Cerebellar nuclear complex (tissue), 1 donor: ENCODE measurements around the gene SNX5.

Experiments used
- DNase-seq, 2 experiments: peaks; one replicate each; lab custom pipeline; 2025; lab: John Stamatoyannopoulos, UW

SNX5 gene

DNA sequence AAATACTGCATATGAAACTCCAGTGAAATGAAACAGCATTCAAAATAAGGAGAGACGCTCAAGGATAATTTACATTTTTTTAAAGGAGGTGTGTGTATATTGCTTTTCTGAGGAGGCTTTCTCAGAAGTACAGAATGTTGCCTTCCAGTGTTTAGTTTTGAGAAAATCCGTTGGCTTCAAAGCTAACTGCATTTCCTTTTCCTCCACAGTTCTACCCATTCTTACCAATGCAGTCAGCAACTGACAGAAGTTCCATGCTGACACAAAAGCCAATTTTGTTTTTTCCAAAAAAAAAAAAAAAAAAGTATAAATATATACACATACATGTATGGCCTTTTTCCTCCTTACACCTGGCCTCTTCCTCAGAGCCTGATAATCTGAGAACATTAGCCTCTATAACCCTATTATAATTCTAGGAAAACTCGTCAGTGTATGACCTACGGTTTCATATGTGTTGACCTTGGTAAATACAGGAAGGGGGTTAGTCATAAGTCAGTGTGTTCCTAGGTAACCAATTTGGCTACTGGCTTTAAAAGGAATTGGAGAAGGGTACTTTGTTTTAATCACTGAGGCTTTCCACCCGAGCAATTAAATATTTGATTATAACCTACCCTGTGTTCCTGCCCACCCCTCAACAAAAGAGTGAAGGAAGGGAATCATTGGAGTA lies 24.4 kb upstream of the SNX5 start:
- no peak for DNase-seq

DNA sequence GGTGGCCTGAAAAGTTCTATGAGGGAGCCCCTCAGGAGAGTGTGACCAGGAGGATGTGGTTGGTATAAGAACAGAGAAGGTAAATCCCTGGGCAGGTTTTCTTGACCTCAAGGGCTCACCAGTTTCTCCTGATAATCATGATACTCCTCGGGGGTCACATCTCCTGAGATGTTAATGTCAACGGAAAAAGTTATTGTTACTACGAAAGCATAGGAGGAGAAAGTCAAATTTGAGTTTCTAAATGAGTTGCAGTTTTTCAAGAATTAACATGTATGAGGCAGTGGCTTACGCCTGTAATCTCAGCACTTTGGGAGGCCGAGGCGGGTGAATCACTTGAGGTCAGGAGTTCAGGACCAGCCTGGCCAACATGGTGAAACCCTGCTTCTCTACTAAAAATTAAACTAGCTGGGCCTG lies 23.6 kb upstream of the SNX5 start:
- no peak for DNase-seq

DNA sequence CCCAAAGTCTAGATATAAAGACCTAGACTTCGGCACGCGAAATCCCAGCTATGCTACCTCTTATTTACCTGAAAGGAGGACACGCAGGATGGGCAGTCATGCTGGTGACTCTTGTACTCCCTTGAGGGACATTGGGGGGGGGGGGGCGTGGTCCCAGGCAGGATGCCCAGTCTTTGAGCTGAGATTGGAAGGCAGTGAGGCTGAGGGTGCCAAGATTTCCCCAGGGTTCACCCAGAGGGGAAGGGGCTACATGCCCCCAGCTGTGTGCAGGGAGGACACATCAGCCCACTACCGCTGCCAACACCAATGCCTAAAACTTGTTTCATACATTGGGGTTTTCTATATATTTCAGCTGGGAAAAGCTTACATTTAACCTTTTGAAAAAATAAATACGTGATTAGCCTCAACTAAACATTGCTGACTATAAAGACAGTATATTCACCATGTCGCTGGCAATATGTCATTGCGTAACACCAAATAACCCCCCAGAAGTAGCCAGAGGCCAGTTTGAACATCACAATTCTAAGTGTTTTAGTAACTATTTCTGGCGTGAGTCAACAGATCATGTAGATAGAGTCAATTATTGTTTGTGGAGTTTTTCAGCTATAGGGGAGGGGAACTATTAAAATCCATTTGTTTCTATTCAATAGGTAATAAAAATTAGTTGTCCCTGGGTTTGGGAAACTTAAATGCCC lies 21.8 kb upstream of the SNX5 start:
- no peak for DNase-seq

DNA sequence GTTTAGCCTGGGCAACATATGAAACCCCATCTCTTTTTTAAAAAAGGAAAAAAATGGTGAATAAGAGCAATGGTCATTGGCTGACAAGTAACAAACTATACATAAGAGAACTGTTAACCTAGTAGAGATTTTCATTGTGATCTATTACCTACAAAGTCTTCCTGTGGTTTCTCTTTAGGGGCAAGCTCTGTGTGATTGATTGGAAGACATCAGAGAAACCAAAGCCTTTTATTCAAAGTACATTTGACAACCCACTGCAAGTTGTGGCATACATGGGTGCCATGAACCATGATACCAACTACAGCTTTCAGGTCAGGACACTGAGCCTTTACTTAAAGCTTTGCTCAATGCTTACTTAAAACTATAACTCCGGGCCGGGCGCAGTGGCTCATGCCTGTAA lies 19.4 kb upstream of the SNX5 start:
- no peak for DNase-seq

DNA sequence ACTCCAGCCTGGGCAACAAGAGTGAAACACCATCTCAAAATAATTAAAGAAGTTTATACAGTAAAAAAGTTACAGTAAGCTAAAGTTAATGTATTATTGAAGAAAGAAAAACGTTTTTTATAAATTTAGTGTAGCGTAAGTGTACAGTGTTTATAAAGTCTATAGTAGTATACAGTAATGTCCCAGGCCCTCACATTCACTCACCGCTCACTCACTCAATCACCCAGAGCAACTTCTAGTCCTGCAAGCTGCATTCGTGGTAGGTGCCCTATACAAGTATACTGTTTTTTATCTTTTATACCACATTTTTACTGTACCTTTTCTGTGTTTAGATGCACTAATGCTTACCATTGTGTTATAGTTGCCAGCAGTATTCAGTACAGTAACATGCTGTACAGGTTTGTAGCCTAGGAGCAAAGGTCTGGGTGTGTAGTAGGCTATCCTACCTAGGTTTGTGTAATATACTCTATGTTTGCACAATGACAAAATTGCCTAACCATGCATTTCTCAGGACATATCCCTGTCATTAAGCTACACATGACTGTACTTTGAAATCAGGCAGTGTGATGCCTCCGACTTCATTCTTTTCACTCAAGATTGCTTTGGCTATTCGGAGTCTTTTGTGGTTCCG lies 16.9 kb upstream of the SNX5 start:
- DNase-seq, result no peak

DNA sequence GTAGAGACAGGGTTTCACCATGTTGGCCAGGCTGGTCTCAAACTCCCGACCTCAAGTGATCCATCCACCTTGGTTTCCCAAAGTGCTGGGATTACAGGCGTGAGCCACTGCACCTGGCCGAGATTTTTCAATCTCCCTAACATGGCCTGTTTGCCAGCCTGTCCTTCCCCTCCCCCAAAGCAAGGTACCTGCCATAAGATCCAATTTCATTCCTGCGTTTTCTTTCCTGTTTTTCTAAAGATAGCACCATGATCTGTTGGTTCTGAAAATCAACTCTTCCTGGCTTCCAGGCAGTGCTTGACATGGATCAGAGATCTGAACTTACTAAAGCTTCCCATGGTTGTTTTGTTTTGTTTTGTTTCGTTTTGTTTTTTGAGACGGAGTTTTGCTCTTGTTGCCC lies 7.7 kb upstream of the SNX5 start:
- no peak for DNase-seq

DNA sequence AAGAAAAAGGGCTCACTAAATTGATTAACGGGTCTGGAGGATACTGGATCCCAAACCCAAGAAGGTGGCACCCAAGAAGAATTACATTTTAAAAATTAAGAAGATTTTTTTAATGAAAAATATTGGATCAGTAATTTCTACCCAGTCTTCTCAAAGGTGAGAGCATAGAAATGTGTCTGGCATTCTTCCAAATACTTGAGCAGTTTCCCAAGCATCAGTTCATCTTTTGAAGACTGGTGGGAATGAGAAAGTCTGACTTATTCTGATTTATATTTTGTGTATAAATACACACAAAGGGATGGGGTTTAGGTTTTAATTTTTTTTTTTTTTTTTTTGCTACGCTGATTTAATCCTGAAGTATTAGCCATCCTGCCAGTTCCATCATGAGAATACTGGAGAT lies 3.5 kb upstream of the SNX5 start:
- no peak for DNase-seq

DNA sequence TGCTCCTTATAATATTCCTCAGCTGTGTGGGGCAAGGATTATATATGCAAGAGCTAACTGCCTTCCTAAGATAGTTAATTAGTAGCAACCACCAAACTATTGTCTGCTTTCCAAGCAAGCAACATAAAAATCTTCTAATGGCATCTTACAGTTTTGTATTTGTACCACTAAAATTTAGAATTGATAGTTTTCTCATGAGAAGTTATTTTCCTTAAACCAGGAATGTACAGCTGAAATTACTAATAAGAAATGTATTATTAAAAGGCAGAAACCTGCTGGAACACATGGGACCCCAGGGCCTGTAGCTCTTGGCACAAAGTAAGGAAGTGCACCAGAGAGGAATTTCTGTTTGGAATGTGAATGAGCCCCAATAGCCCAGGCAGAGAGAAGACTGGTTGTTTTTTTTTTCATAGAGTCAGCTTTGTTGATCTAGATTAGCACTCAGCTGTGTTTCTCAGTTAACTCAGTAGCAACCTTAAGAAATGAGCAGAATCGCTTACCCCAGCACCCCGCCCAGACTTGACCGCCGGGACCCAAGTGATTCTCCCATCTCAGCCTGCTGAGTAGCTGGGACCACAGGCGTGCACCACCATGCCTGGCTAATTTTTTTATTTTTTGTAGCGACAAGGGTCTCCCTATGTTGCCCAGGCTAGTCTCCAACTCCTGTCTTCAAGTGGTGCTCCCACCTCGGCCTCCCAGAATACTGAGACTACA lies 2.9 kb upstream of the SNX5 start:
- no peak for DNase-seq

DNA sequence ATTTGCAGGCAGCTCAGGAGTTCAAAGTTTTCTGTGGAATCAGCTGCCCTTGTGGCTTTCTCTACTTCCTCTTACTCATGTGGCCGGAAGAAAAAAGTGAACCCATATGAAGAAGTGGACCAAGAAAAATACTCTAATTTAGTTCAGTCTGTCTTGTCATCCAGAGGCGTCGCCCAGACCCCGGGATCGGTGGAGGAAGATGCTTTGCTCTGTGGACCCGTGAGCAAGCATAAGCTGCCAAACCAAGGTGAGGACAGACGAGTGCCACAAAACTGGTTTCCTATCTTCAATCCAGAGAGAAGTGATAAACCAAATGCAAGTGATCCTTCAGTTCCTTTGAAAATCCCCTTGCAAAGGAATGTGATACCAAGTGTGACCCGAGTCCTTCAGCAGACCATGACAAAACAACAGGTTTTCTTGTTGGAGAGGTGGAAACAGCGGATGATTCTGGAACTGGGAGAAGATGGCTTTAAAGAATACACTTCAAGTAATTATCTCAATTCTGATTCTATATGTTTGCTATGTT lies 1.4 kb upstream of the SNX5 start:
- no peak for DNase-seq

DNA sequence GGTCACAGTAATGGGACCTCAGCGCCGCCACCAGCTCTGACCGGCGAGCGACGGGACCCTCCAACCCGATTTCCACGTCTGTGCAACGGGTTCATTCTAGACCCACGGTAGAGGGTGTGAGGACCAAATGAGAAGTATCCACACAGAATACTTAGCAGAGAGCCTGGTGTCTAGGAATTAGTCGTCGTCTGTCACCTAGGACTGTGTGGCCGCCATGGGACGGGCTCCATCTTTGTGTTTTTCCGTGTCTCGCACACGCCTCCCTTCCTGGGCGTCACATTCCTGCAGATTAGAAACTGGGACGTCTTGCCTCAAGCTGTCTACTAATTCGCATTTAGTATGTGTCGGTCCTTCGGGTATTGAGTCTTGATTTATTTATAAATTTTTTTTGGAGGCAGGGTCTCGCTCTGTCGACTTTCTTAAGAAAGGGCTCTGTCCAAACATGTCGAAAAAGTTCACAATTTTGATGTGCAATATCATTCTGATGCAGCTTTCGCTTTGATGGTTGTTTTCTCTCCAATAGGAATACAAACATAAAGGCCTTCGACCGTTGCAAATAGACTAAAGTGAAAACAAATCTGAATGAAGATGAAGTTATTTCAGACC lies 787 bp upstream of the SNX5 start:
- DNase-seq, result no peak

DNA sequence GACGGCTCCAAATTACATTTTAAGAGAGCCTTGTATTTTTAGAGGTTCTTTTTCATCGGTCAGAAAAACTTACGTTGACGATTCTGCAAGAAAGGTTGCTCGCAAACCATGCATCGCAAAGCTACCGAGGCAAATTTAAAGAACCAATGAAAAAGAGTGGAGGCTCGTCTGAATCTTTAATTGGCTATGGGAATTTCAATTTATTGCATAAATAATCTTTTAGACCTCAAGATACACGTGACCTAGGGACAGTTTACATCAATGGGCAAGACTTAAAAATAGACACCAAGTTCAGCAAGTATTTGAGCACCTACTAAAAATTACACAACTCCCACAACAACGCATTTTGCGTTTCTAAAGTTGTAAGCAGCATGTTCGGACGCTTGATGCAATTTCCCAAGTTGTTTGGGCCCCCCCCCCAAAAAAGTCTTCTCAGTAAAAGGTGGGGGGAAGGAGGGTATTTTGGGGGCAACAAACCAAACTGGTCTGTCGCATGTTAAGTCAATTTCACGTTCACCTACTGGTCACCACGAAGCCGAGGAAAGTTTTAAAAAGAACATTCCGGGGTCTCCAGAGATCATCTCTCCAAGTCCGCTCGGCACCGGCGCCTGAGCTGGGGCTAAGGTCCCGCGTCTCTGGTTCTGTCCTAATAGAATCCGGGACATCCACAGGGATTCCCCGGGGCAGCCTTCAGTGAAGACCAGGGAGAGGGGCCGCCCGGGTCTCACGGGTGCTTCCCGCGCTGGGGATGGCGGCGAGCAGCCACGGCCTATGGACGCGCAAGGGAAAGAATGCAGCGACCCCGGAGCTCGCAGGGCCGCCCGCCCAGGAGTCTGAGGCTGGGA lies 851 bp downstream of the SNX5 start:
- no peak for DNase-seq

DNA sequence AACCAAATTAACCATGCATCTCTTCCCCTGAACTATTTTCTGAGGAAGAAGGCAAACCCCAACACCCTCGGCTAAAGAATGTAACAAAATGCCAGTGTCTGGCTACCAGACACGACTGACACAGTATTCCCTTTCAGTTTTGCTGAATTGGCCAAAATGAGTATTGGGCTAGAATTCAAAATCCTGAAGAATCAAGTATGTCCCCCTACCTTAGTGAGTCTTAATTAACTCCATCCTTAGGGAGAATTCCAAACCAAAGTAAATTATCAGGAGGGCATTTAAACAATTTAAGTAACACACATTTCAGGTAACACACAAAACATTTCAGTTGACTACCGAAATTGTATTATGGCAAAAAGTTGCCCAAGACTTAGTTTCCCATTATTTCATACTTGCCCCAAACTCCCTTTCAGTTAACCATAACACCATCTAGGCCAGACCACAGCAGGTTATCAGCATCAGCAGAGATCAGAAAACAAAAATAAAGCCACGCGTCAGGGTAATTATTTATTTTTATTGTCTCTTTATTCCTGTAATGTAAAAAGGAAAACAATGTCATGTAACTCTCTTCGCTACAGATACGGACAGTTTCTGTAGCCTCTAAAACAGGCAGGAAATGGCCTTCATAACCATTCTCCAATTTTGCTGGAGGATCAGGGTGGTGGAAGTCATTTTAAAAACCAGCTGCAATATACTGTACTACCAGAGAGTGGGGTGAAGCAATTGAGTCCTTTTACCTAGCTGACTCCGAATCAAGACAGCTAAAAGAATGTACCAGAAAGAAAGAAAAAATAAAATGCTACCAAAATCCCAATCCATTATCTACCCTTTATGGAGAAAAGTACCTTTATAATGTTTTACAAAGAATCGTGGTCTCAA lies 1.9 kb downstream of the SNX5 start:
- DNase-seq, result no peak

DNA sequence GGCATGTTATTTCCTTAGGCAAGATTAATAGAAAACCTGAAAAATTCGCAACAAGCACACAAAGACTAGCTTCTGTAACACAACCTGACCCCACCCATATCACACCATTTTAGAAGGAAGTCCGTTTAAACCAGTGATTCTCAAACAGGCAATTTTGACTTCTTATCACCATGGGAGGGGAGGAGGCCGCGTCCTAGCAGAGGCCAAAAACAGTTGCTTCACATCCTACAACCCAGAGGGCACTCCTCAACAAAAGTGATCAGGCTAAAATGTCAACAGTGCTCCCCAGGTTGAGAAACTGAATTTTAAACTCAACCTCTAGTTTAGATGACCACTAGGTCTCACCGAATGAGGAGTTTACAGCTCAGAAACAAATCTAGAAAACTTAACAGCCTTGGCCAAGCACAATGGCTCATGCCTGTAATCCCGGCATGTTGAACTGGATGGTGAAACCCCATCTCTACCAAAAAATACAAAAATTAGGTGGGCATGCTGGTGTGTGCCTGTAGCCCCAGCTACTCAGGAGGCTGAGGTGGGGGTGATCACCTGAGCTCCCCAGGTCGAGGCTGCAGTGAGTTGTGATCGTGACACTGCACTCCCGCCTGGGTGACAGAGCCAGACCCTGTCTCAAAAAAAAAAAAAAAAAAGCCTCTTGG lies 3.4 kb downstream of the SNX5 start:
- no peak for DNase-seq

DNA sequence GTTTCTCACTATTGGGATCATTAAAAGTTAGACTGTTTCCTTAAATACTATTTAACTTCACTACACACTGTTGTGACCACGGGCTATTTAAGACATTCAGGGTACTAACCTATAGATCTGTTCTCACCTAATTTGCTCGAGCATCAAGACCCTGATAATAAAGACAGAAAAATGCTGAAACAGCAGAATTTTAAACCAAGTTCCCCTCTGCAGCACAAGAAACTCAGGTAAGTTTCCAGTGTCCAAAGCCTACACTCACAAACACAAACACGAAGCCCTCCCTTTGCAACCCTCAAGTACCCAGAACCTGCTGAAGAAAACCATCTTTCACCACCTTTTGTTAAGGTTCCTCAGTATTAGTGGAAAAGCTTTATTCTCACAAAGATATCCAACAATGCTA lies 4.0 kb downstream of the SNX5 start:
- no peak for DNase-seq

DNA sequence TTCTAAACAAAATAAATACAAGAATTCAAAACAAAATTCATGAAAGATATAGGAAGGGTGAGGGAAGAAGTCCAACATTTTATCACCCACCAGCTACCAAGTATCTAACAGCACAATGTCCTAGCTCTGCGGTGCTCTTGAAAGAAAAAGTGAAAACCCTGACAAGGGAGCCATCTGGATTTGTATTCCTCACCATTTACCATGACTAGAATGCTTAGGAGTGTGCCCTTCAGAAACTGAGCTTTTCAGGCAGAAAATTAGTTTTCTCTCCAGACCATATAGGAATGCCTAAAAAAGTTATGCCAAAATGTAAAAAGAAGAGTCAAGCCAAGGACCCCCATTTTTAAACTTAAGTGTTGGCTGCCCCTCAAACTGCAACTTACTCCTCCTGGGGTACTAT lies 4.5 kb downstream of the SNX5 start:
- DNase-seq, result no peak

DNA sequence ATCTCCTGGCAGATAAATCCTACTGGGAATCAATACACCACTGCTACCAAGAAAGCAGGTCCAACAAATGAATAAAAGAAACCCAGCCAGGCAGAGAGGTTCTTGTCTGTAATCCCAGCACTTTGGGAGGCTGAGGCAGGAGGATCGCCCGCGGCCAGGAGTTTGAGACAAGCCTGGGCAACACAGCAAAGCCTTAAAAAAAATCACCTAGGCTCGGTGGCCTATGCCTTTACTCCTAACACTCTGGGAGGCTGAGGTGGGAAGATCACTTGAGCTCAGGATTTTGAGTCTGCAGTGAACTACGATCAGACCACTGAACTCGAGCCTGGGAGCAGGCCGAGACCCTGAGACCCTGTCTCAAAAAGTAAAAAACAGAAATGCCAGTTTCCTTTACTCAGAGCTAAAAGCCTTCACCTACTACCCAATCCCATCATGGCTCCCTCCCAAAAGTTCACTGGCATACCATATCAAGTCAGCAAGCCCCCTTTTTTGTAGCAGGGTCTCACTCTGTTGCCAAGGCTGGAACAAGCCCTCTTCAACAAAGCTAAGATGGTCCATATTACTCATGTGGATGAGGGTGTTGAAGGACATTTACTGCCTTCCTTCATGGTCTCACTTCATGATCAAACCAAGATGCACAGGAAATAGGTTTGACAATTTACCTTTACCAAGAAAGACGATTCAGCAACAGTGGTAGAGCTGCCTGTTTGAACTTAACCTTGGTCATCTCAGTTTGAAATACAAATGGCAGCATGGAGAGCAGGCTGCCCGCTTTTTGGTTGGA lies 5.3 kb downstream of the SNX5 start:
- DNase-seq, result no peak

DNA sequence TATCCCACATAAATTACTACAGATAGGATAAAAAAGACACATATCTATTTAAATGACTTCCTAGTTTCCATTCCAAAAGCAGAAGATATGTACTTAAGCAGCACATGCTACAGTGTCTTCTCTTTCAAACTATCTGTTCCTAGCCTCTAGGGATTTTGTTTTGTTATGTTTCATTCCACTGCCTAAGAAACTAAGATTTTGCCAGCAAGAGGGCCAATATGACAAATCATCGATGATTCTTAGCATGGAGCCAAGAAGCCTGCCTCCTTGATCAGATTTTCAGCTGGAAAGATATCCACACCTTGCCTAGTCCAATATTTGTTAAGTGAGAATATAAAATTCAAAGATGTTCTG lies 7.0 kb downstream of the SNX5 start:
- no peak for DNase-seq

DNA sequence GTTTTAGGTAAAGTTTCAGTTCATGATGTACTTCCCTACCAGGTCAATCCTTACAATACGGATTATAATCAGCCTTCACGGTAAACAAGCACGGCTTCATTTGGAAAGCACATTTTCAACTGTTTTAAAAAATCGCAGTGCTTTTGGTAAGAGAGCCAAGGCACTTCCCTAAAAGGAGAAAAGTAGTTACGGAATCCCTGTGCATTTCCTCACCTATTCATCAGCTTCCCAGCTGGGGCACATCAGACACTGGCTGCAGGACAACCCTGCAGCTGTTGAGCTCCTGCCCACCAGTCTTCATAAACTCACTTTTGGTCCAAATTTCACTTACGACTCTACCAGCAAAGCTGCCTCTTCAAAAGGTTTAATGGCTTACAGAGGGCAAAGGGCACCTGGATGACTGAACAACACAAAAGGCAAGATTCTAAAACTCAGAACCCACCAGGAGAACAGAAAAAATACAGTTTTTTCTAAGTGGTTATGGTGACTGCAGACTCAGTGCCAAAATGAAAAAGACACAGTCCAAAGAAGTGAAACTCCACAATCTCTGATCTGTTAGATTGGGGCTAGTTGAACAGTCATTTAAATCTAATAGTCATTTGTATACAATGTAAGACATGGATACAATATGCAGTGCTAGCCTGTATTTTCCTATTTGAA lies 7.5 kb downstream of the SNX5 start:
- DNase-seq, result no peak
